ENCODE data around the gene PKD1L1.

Gene PKD1L1

GRCh38 chr7:47734949-47735291 lies 213.3 kb downstream of the PKD1L1 start:
- TF ChIP-seq ZFP30 (CRISPR knock-in tag; IDR thresholded peaks at IDR 0.05) (no peak), ISL1 (CRISPR knock-in tag; IDR thresholded peaks at IDR 0.05) (no peak), BACH2 (CRISPR knock-in tag; IDR thresholded peaks at IDR 0.05; ENCODE audit: borderline replicate concordance) (no peak), POU6F1 (CRISPR knock-in tag; IDR thresholded peaks at IDR 0.05; ENCODE audit: borderline replicate concordance, low read depth) (no peak), TSHZ2 (CRISPR knock-in tag; IDR thresholded peaks at IDR 0.05) (no peak), ZNF8 (CRISPR knock-in tag; IDR thresholded peaks at IDR 0.05) (no peak), TCF4 (CRISPR knock-in tag; IDR thresholded peaks at IDR 0.05; ENCODE audit: borderline replicate concordance) (no peak)
- no peak for ATAC-seq

- TF ChIP-seq POU6F1 (CRISPR knock-in tag; IDR thresholded peaks at IDR 0.05; ENCODE audit: borderline replicate concordance, low read depth) = no peak
- no peak for TF ChIP-seq CSDC2 (CRISPR knock-in tag; IDR thresholded peaks at IDR 0.05)
- no peak for TF ChIP-seq ZNF565 (CRISPR knock-in tag; conservative IDR thresholded peaks at IDR 0.05; ENCODE audit: low read depth)
- TF ChIP-seq ZC3H10 (CRISPR knock-in tag; IDR thresholded peaks at IDR 0.05) = no peak
- TF ChIP-seq ISL1 (CRISPR knock-in tag; IDR thresholded peaks at IDR 0.05) = no peak
- TF ChIP-seq ZFP3 (CRISPR knock-in tag; IDR thresholded peaks at IDR 0.05) = no peak
- TF ChIP-seq BACH2 (CRISPR knock-in tag; IDR thresholded peaks at IDR 0.05; ENCODE audit: borderline replicate concordance) = no peak
- TF ChIP-seq ESRRG (CRISPR knock-in tag; IDR thresholded peaks at IDR 0.05) = no peak
- no peak for TF ChIP-seq ZNF70 (CRISPR knock-in tag; IDR thresholded peaks at IDR 0.05)
- ATAC-seq = no peak
Measured at GRCh38 chr7:47734287-47734948, 213.8 kb downstream of the PKD1L1 start.

- TF ChIP-seq ZFP3 (CRISPR knock-in tag; IDR thresholded peaks at IDR 0.05) (no peak), SNAI2 (CRISPR knock-in tag; IDR thresholded peaks at IDR 0.05) (no peak), ZFP30 (CRISPR knock-in tag; IDR thresholded peaks at IDR 0.05) (no peak), ZNF565 (CRISPR knock-in tag; conservative IDR thresholded peaks at IDR 0.05; ENCODE audit: low read depth) (no peak), ZNF8 (CRISPR knock-in tag; IDR thresholded peaks at IDR 0.05) (no peak), PPARA (CRISPR knock-in tag; IDR thresholded peaks at IDR 0.05; ENCODE audit: borderline replicate concordance) (no peak), RARB (CRISPR knock-in tag; IDR thresholded peaks at IDR 0.05) (no peak), BACH2 (CRISPR knock-in tag; IDR thresholded peaks at IDR 0.05; ENCODE audit: borderline replicate concordance) (no peak), ARNTL (CRISPR knock-in tag; IDR thresholded peaks at IDR 0.05; ENCODE audit: borderline replicate concordance, low read depth) (no peak), OSR1 (CRISPR knock-in tag; IDR thresholded peaks at IDR 0.05) (no peak), CSDC2 (CRISPR knock-in tag; IDR thresholded peaks at IDR 0.05) (no peak), ESRRG (CRISPR knock-in tag; IDR thresholded peaks at IDR 0.05) (no peak), PATZ1 (CRISPR knock-in tag; IDR thresholded peaks at IDR 0.05; ENCODE audit: borderline replicate concordance) (no peak), TCF4 (CRISPR knock-in tag; IDR thresholded peaks at IDR 0.05; ENCODE audit: borderline replicate concordance) (no peak), ISL1 (CRISPR knock-in tag; IDR thresholded peaks at IDR 0.05) (no peak), TOX (CRISPR knock-in tag; IDR thresholded peaks at IDR 0.05; ENCODE audit: borderline replicate concordance) (no peak), TSHZ2 (CRISPR knock-in tag; IDR thresholded peaks at IDR 0.05) (no peak)
- ATAC-seq = no peak
Measured at GRCh38 chr7:47730142-47730541, 218.1 kb downstream of the PKD1L1 start.
